Astrocyte (in vitro differentiated cells and primary cell): Measurements from ENCODE around the gene PDE7B. TPM values are rescaled to one million over a fixed set of nuclear protein-coding genes. Genes with fewer than 3 reads are reported as not detected.

Experiments used
- DNase-seq: peaks from one replicate; pipeline ENCODE4 v3.0.0-alpha.2; 2010; ENCODE audit warnings: low read depth
- FAIRE-seq: peaks from 2 replicates; lab custom pipeline; 2011; peaks lifted over from hg19 to GRCh38; lab: Jason Lieb, UNC
- H2AFZ ChIP-seq: 2 replicates; pipeline ENCODE4 v1.6.0; 2012; ENCODE audit warnings: low read depth, low read length, inconsistent platforms
- H3K27ac ChIP-seq: 2 replicates; pipeline ENCODE4 v1.5.1; 2011; ENCODE audit warnings: low read depth, low read length, inconsistent platforms
- H3K27me3 ChIP-seq: 2 replicates; pipeline ENCODE4 v1.6.0; 2011; ENCODE audit warnings: low read length, inconsistent platforms; ENCODE audit not compliant: insufficient read depth
- H3K36me3 ChIP-seq: 2 replicates; pipeline ENCODE4 v1.5.1; 2011; ENCODE audit warnings: low read length, inconsistent platforms; ENCODE audit not compliant: insufficient read depth
- H3K4me1 ChIP-seq: 2 replicates; pipeline ENCODE4 v1.5.1; 2011; ENCODE audit warnings: low read length, inconsistent platforms; ENCODE audit not compliant: insufficient read depth
- H3K4me2 ChIP-seq: 2 replicates; pipeline ENCODE4 v1.6.0; 2012; ENCODE audit warnings: low read length, inconsistent platforms
- H3K4me3 ChIP-seq: 2 replicates; pipeline ENCODE4 v1.5.1; 2011; ENCODE audit warnings: low read depth, mild to moderate bottlenecking, low read length, inconsistent platforms; ENCODE audit not compliant: insufficient read depth
- H3K79me2 ChIP-seq: 2 replicates; pipeline ENCODE4 v1.6.0; 2012; ENCODE audit warnings: mild to moderate bottlenecking, low read length, inconsistent platforms; ENCODE audit not compliant: insufficient read depth
- H3K9ac ChIP-seq: 2 replicates; pipeline ENCODE4 v1.6.0; 2012; ENCODE audit warnings: mild to moderate bottlenecking, low read length, inconsistent platforms
- H3K9me3 ChIP-seq: 2 replicates; pipeline ENCODE4 v1.5.1; 2012; ENCODE audit warnings: low read depth, mild to moderate bottlenecking, low read length, inconsistent platforms; ENCODE audit not compliant: insufficient read depth
- H4K20me1 ChIP-seq: 2 replicates; pipeline ENCODE4 v1.6.0; 2012; ENCODE audit warnings: low read length, inconsistent platforms; ENCODE audit not compliant: insufficient read depth
- H3K27ac Mint-ChIP-seq: one replicate; pipeline ENCODE4 v1.8.0; 2021; ENCODE audit warnings: mild to moderate bottlenecking, mixed read lengths; ENCODE audit not compliant: unreplicated experiment
- H3K27me3 Mint-ChIP-seq: one replicate; pipeline ENCODE4 v1.8.0; 2021; ENCODE audit warnings: low read depth, mixed read lengths; ENCODE audit not compliant: unreplicated experiment
- H3K36me3 Mint-ChIP-seq: one replicate; pipeline ENCODE4 v1.8.0; 2021; ENCODE audit warnings: low read depth, mixed read lengths; ENCODE audit not compliant: unreplicated experiment
- H3K4me1 Mint-ChIP-seq: one replicate; pipeline ENCODE4 v1.8.0; 2021; ENCODE audit warnings: low read depth, mixed read lengths; ENCODE audit not compliant: unreplicated experiment
- H3K4me3 Mint-ChIP-seq: one replicate; pipeline ENCODE4 v1.8.0; 2021; ENCODE audit warnings: mild to moderate bottlenecking, moderate library complexity, mixed read lengths; ENCODE audit not compliant: unreplicated experiment
- H3K9me3 Mint-ChIP-seq: one replicate; pipeline ENCODE4 v1.8.0; 2021; ENCODE audit warnings: mild to moderate bottlenecking, mixed read lengths; ENCODE audit not compliant: unreplicated experiment
- CTCF ChIP-seq: IDR thresholded peaks from 2 replicates; pipeline ENCODE4 v1.5.1; 2011; ENCODE audit warnings: low read depth, mild to moderate bottlenecking, inconsistent platforms, low read length, moderate library complexity; ENCODE audit not compliant: insufficient read depth
- EZH2 ChIP-seq: IDR thresholded peaks from 2 replicates; pipeline ENCODE4 v1.6.1; 2012; ENCODE audit warnings: mild to moderate bottlenecking, low read length, inconsistent platforms; ENCODE audit not compliant: insufficient read depth
- total RNA-seq: library from RNA; stranded (reverse); gene quantifications from 2 replicates; pipeline ENCODE4 v1.2.1, GENCODE V29; 2021

Gene PDE7B
- total RNA-seq, 1 donor from 2014 or later: 0.27 TPM

- no peak for DNase-seq
- Histone ChIP-seq H2AFZ (no peak overlapping the region), H3K9me3 (no peaks in the 10 kb centered on the region), H3K4me2 (no peak overlapping the region), H3K27me3 (no peaks in the 10 kb centered on the region), H3K4me1 (peaks cover 5% of the 10 kb centered on the region), H3K36me3 (no peaks in the 10 kb centered on the region), H4K20me1 (no peaks in the 10 kb centered on the region), H3K27ac (no peak overlapping the region), H3K9ac (no peak overlapping the region), H3K79me2 (no peaks in the 10 kb centered on the region), H3K4me3 (no peak overlapping the region)
- Mint-ChIP-seq H3K36me3 (no peaks in the 10 kb centered on the region), H3K27me3 (no peaks in the 10 kb centered on the region), H3K4me3 (no peak overlapping the region), H3K9me3 (no peaks in the 10 kb centered on the region), H3K27ac (no peak overlapping the region), H3K4me1 (peaks cover 3% of the 10 kb centered on the region)
- FAIRE-seq: no peak
- TF ChIP-seq CTCF (no peak), EZH2 (no peak)
Observed at GRCh38 chr6:136083540-136083939, 232.0 kb downstream of the PDE7B start.

- Mint-ChIP-seq H3K4me3 (no peak overlapping the region), H3K9me3 (no peaks in the 10 kb centered on the region), H3K27me3 (no peaks in the 10 kb centered on the region), H3K36me3 (no peaks in the 10 kb centered on the region), H3K27ac (no peak overlapping the region), H3K4me1 (peaks cover 3% of the 10 kb centered on the region)
- no peaks in the 10 kb centered on the region for H3K27me3 ChIP-seq
- no peaks in the 10 kb centered on the region for H4K20me1 ChIP-seq
- no peak overlapping the region for H2AFZ ChIP-seq
- FAIRE-seq (no peak), DNase-seq (peak; percentile 18)
- H3K79me2 ChIP-seq: no peaks in the 10 kb centered on the region
- no peak overlapping the region for H3K9ac ChIP-seq
- no peak for TF ChIP-seq EZH2
- TF ChIP-seq CTCF: no peak
- H3K4me2 ChIP-seq: no peak overlapping the region
- no peaks in the 10 kb centered on the region for H3K9me3 ChIP-seq
- no peak overlapping the region for H3K4me3 ChIP-seq
- H3K27ac ChIP-seq: no peak overlapping the region
- H3K36me3 ChIP-seq: no peaks in the 10 kb centered on the region
- H3K4me1 ChIP-seq: peaks cover 5% of the 10 kb centered on the region
Observed at GRCh38 chr6:136084403-136084802, 232.9 kb downstream of the PDE7B start.

- Mint-ChIP-seq H3K4me1 (peaks cover 3% of the 10 kb centered on the region), H3K27ac (no peak overlapping the region), H3K4me3 (no peak overlapping the region), H3K27me3 (no peaks in the 10 kb centered on the region), H3K36me3 (no peaks in the 10 kb centered on the region), H3K9me3 (no peaks in the 10 kb centered on the region)
- H3K9me3 ChIP-seq: no peaks in the 10 kb centered on the region
- no peak overlapping the region for H2AFZ ChIP-seq
- H3K4me1 ChIP-seq: peaks cover 5% of the 10 kb centered on the region
- no peaks in the 10 kb centered on the region for H3K27me3 ChIP-seq
- H3K4me3 ChIP-seq: no peak overlapping the region
- no peak overlapping the region for H3K4me2 ChIP-seq
- H4K20me1 ChIP-seq: no peaks in the 10 kb centered on the region
- DNase-seq (peak; percentile 79), FAIRE-seq (peak; percentile 79)
- no peak overlapping the region for H3K9ac ChIP-seq
- no peaks in the 10 kb centered on the region for H3K36me3 ChIP-seq
- H3K27ac ChIP-seq: peak overlapping the region; percentile 7
- TF ChIP-seq EZH2 (no peak), CTCF (no peak)
- no peaks in the 10 kb centered on the region for H3K79me2 ChIP-seq
Observed at GRCh38 chr6:136085370-136086115, 234.0 kb downstream of the PDE7B start.
